ENCODE results near the gene PKNOX2.
A peak's percentile ranks its signal among the peaks of the same experiment; 100 is the strongest.

Gene PKNOX2

DNA sequence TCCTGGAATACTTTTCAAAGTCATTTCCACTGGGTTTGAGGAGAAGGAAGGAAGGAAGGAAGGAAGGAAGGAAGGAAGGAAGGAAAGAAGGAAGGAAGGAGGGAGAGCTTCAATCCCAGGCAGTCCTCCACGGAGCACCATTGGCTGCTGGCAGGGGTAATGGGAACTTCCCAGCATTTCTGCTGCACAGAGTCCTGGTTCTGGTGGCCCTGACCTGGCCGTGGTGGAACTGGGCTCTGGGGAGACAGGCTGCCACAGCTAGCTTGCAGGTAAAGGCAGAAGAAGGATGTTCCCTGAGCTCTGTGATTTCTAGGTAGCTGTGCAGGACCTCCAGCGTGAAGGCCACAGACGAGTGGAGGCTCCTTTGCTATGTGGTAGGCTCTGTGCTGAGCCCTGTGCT, 10.6 kb downstream of the PKNOX2 start:
- TF ChIP-seq SIN3A (IDR thresholded peaks at IDR 0.05; ENCODE audit: borderline replicate concordance, insufficient read depth, low read length), result no peak

DNA sequence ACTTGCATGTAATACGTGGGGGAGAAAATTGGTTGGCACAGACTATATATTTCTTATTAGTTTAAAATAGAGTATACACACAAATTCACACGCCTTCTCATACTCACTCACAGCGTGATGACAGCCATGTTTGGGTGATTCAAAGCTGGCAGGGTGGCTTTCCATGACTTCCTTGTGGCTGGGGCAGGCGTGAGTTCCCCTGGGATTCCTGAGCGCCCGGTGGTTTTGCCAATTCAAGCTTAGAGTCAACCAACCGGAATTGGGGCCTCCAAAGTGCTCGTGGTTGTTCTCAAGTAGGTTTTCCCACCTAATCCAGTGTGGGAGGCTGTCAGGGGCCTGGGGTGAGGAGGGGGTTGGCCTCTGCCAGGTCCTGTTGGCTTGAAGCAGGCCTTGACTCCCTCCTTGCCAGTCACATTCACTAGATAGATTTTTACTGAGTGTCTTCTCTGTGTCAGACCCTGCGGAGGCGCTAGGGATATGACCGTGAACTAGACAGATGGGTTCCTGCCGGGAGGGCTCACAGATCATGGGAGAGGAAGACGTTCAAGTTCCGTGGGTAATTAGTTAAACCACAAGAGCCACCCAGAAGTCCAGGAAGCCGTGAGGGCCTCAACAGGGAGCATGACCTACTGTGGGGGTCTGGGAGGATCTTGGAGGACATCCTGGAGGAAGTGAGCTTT, 11.5 kb downstream of the PKNOX2 start:
- TF ChIP-seq, protein P1, sequence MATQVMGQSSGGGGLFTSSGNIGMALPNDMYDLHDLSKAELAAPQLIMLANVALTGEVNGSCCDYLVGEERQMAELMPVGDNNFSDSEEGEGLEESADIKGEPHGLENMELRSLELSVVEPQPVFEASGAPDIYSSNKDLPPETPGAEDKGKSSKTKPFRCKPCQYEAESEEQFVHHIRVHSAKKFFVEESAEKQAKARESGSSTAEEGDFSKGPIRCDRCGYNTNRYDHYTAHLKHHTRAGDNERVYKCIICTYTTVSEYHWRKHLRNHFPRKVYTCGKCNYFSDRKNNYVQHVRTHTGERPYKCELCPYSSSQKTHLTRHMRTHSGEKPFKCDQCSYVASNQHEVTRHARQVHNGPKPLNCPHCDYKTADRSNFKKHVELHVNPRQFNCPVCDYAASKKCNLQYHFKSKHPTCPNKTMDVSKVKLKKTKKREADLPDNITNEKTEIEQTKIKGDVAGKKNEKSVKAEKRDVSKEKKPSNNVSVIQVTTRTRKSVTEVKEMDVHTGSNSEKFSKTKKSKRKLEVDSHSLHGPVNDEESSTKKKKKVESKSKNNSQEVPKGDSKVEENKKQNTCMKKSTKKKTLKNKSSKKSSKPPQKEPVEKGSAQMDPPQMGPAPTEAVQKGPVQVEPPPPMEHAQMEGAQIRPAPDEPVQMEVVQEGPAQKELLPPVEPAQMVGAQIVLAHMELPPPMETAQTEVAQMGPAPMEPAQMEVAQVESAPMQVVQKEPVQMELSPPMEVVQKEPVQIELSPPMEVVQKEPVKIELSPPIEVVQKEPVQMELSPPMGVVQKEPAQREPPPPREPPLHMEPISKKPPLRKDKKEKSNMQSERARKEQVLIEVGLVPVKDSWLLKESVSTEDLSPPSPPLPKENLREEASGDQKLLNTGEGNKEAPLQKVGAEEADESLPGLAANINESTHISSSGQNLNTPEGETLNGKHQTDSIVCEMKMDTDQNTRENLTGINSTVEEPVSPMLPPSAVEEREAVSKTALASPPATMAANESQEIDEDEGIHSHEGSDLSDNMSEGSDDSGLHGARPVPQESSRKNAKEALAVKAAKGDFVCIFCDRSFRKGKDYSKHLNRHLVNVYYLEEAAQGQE (IDR thresholded peaks at IDR 0.05; ENCODE audit: insufficient read depth in 1 of 2, low read depth in 2 of 2, low read length in 2 of 2), result peak in 1 of 2 experiments; percentile 39; a peak in 1 of 4 replicates
- TF ChIP-seq TAF1 (IDR thresholded peaks at IDR 0.05; ENCODE audit: borderline replicate concordance, insufficient read depth, low read length), result no peak

DNA sequence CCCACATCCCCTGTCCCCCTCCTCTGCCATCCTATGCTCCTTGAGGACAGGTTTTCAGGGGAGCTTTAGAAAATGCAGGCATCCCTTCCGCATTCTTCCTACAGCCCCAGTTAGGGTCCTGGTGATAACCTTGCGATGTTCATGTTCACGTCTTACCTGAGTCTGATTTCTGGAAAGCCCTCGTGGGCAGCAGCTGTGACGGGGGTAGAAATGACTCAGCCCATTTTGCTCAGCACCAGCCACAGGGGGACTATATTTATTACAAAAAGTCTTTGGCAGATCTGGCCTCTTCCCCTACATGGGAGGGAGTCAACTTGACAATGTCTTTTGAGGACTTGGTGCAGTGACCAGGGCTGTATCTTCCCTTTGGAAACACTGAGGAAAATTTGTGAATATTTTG, 12.3 kb downstream of the PKNOX2 start:
- TF ChIP-seq POLR2AphosphoS5 (IDR thresholded peaks at IDR 0.05; ENCODE audit: low read depth, low read length), result no peak
- TF ChIP-seq TAF1 (IDR thresholded peaks at IDR 0.05; ENCODE audit: borderline replicate concordance, insufficient read depth, low read length), result no peak
- TF ChIP-seq FOXP2 (optimal IDR thresholded peaks at IDR 0.05; ENCODE audit: borderline replicate concordance, extremely low read depth, extremely low read length, insufficient read depth), result no peak
- TF ChIP-seq SIN3A (IDR thresholded peaks at IDR 0.05; ENCODE audit: borderline replicate concordance, insufficient read depth, low read length), result no peak
- TF ChIP-seq, protein P1 (IDR thresholded peaks at IDR 0.05; ENCODE audit: insufficient read depth in 1 of 2, low read depth in 2 of 2, low read length in 2 of 2), result no peak

DNA sequence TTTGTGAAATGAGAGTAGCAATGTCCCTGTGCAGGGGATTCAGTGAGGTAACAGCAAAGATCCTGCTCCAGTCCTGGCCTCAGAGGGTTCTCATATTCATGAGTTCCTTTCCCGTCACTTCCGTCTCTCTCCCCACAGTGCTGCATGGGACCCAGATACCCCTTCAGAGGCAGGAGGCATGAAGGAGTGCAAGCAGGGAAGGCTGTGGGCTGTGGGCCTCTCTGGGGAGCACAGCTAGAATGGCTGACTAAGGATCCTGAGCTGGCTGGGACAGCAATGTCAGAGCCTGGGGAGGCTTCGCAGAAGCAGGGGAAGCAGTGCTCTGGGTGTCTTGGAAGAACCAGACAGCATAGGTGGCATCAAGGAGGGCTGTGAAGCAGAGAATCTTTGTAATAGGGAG, 13.0 kb downstream of the PKNOX2 start:
- TF ChIP-seq FOXP2 (optimal IDR thresholded peaks at IDR 0.05; ENCODE audit: borderline replicate concordance, extremely low read depth, extremely low read length, insufficient read depth) (no peak), TAF1 (IDR thresholded peaks at IDR 0.05; ENCODE audit: borderline replicate concordance, insufficient read depth, low read length) (no peak)

DNA sequence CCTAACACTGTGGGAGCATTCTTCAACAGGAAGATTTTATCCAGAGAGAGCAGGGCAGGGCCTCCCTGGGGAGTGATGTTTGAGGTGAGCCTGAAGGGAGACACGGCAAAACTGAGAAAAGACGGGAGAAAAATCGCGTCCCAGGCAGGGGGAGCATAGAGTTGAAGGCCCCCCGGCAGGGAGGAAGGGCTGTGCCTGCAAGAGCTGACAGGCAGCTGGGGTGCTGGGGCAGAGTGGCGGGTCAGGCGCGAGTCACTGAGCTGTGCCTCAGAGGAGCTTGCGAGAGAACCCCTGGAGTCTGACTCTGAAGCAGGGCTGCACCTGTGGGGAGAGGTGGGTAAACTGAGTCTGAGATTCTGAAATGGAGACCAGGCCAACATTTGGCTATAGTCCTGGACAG, 14.8 kb downstream of the PKNOX2 start:
- TF ChIP-seq TAF1 (IDR thresholded peaks at IDR 0.05; ENCODE audit: borderline replicate concordance, insufficient read depth, low read length), result no peak
- no peak for TF ChIP-seq POLR2AphosphoS5 (IDR thresholded peaks at IDR 0.05; ENCODE audit: low read depth, low read length)
- no peak for TF ChIP-seq FOXP2 (optimal IDR thresholded peaks at IDR 0.05; ENCODE audit: borderline replicate concordance, extremely low read depth, extremely low read length, insufficient read depth)
- TF ChIP-seq SIN3A (IDR thresholded peaks at IDR 0.05; ENCODE audit: borderline replicate concordance, insufficient read depth, low read length), result no peak
- TF ChIP-seq, protein P1 (IDR thresholded peaks at IDR 0.05; ENCODE audit: insufficient read depth in 1 of 2, low read depth in 2 of 2, low read length in 2 of 2), result no peak

DNA sequence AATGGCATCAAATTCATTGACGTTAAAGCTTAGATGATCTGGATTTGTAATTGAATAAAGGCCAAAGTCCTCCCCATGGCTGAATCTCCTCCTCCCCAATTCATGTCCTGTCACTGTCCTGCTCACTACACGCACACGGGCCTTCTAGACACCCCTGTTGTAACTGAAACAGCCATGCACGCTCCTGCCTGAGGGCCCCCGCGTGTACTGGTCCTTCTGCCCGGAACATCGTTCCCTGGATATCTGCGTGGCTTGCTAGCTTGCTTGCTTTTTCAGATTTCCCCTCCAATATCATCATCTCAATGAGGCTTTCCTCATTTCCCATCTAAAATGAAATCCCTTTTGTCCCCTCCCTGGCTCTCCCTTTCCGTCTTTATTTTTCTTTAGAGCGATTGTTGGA, 15.3 kb downstream of the PKNOX2 start:
- TF ChIP-seq FOXP2 (optimal IDR thresholded peaks at IDR 0.05; ENCODE audit: borderline replicate concordance, extremely low read depth, extremely low read length, insufficient read depth) (peak; percentile 11), SIN3A (IDR thresholded peaks at IDR 0.05; ENCODE audit: borderline replicate concordance, insufficient read depth, low read length) (no peak)
